ENCODE results near the gene CRNN.

The CRNN gene

GRCh38 chr1:152413909-152414308 is at the start of gene CRNN:
TSS of gene CRNN (minus strand) at chr1:152414263. CDS start at chr1:152412233, 2,030 bp downstream.
- TF ChIP-seq EZH2 (IDR thresholded peaks at IDR 0.05) (no peak), POLR2AphosphoS5 (IDR thresholded peaks at IDR 0.05; ENCODE audit: borderline replicate concordance, low read depth, low read length) (no peak), FOXP2 (optimal IDR thresholded peaks at IDR 0.05; ENCODE audit: control extremely low read depth, extremely low read length, insufficient read depth) (no peak)
- DNase-seq (ENCODE audit: low read depth, low spot score): no peak
- no peak within 1 kb of the TSS for H3K9ac ChIP-seq (ENCODE audit: insufficient read length)
- H3K27ac ChIP-seq: no peak within 1 kb of the TSS
- no peaks in the 10 kb centered on the region for H3K9me3 ChIP-seq (ENCODE audit: low read depth, low read length)
- H3K36me3 ChIP-seq (ENCODE audit: insufficient read depth, low read length): no peaks in the 10 kb centered on the region
- H3K4me3 ChIP-seq: no peak within 1 kb of the TSS

DNA sequence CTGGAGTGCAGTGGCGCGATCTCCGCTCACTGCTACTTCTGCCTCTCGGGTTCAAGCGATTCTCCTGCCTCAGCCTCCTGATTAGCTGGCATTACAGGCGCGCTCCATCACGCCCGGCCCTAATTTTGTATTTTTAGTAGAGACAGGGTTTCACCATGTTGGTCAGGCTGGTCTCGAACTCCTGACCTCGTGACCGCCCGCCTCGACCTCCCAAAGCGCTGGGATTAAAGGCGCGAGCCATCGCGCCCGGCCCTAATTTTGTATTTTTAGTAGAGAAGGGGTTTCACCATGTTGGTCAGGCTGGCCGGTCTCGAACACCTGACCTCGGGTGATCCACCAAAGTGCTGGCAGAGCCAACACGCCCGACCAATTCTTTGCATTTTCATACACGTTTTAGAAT is 48.6 kb upstream of the CRNN start:
- no peaks in the 10 kb centered on the region for H3K9me3 ChIP-seq (ENCODE audit: low read depth, low read length)
- no peak for TF ChIP-seq EZH2 (IDR thresholded peaks at IDR 0.05)
- TF ChIP-seq POLR2AphosphoS5 (IDR thresholded peaks at IDR 0.05; ENCODE audit: borderline replicate concordance, low read depth, low read length): no peak
- TF ChIP-seq FOXP2 (optimal IDR thresholded peaks at IDR 0.05; ENCODE audit: control extremely low read depth, extremely low read length, insufficient read depth): no peak

GRCh38 chr1:152461544-152461943 is 47.5 kb upstream of the CRNN start:
- TF ChIP-seq POLR2AphosphoS5 (IDR thresholded peaks at IDR 0.05; ENCODE audit: borderline replicate concordance, low read depth, low read length) (no peak), EZH2 (IDR thresholded peaks at IDR 0.05) (no peak), FOXP2 (optimal IDR thresholded peaks at IDR 0.05; ENCODE audit: control extremely low read depth, extremely low read length, insufficient read depth) (no peak)
- H3K4me3 ChIP-seq: no peak overlapping the region
- no peak overlapping the region for H3K9ac ChIP-seq (ENCODE audit: insufficient read length)
- no peak overlapping the region for H3K27ac ChIP-seq
- H3K36me3 ChIP-seq (ENCODE audit: insufficient read depth, low read length): no peaks in the 10 kb centered on the region
- DNase-seq (ENCODE audit: low read depth, low spot score): no peak
- H3K9me3 ChIP-seq (ENCODE audit: low read depth, low read length): no peaks in the 10 kb centered on the region

More for the DNA sequence above, 48.6 kb upstream of the CRNN start:
- Histone ChIP-seq H3K27ac (no peak overlapping the region), H3K36me3 (ENCODE audit: insufficient read depth, low read length) (no peaks in the 10 kb centered on the region), H3K9ac (ENCODE audit: insufficient read length) (no peak overlapping the region), H3K4me3 (no peak overlapping the region)
- DNase-seq (ENCODE audit: low read depth, low spot score): no peak

GRCh38 chr1:152460529-152460899 is 46.5 kb upstream of the CRNN start:
- H3K9ac ChIP-seq (ENCODE audit: insufficient read length): no peak overlapping the region
- H3K36me3 ChIP-seq (ENCODE audit: insufficient read depth, low read length): no peaks in the 10 kb centered on the region
- H3K9me3 ChIP-seq (ENCODE audit: low read depth, low read length): no peaks in the 10 kb centered on the region
- no peak overlapping the region for H3K4me3 ChIP-seq
- H3K27ac ChIP-seq: no peak overlapping the region
- TF ChIP-seq FOXP2 (optimal IDR thresholded peaks at IDR 0.05; ENCODE audit: control extremely low read depth, extremely low read length, insufficient read depth) (no peak), POLR2AphosphoS5 (IDR thresholded peaks at IDR 0.05; ENCODE audit: borderline replicate concordance, low read depth, low read length) (no peak), EZH2 (IDR thresholded peaks at IDR 0.05) (no peak)
- DNase-seq (ENCODE audit: low read depth, low spot score): no peak

DNA sequence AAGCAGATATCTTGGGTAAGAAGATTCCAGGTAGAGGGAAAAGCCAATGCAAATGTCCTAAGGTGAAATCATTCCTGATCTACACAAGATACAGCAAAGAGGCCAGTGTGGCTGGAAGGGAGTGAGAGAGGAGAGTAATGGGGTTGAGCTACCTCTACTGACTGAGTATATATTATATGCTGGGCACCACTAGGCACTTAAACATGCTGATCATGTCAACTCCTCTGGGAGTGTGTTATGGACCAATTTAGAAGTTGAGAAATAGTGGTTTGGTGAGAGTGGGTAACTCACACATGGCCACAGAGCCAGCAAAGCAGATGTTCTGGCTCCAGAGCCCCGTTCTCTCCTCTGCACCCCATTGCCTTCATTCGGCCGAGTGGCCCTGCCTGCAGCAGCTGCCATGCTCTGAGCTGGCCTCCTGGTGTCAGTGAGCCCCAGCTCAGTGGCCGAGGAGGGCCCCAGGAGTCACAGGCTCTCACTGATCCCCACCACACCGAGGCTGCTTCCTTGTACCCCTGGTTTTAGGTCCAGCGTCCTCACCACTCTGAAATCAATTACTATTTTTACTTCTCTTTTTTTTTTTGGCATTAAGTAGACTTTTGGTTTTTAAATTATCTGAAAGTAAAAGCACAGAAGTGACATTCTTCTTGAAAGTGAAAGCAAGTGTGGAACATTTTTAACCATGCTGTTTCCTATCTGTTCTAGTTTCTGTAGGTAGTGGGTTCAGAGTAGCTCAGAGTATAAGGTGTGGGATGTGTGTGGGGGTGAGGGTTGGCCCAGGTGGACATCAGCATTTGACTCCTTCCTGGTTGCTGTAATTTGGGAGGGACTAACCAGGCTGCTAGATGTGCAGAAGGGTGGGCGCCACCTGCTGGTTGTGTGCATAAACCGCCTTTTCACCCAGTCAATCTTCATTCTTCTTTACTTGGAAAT is 45.8 kb upstream of the CRNN start:
- no peak overlapping the region for H3K4me3 ChIP-seq
- no peak overlapping the region for H3K9ac ChIP-seq (ENCODE audit: insufficient read length)
- no peak overlapping the region for H3K27ac ChIP-seq
- no peaks in the 10 kb centered on the region for H3K9me3 ChIP-seq (ENCODE audit: low read depth, low read length)
- no peak for TF ChIP-seq POLR2AphosphoS5 (IDR thresholded peaks at IDR 0.05; ENCODE audit: borderline replicate concordance, low read depth, low read length)
- TF ChIP-seq EZH2 (IDR thresholded peaks at IDR 0.05): no peak
- TF ChIP-seq FOXP2 (optimal IDR thresholded peaks at IDR 0.05; ENCODE audit: control extremely low read depth, extremely low read length, insufficient read depth): no peak
- DNase-seq (ENCODE audit: low read depth, low spot score): no peak
- H3K36me3 ChIP-seq (ENCODE audit: insufficient read depth, low read length): no peaks in the 10 kb centered on the region

- DNase-seq (ENCODE audit: low read depth, low spot score): no peak
- no peaks in the 10 kb centered on the region for H3K36me3 ChIP-seq (ENCODE audit: insufficient read depth, low read length)
- no peak overlapping the region for H3K4me3 ChIP-seq
- no peak for TF ChIP-seq POLR2AphosphoS5 (IDR thresholded peaks at IDR 0.05; ENCODE audit: borderline replicate concordance, low read depth, low read length)
- no peak for TF ChIP-seq EZH2 (IDR thresholded peaks at IDR 0.05)
- H3K9ac ChIP-seq (ENCODE audit: insufficient read length): no peak overlapping the region
- no peak overlapping the region for H3K27ac ChIP-seq
- H3K9me3 ChIP-seq (ENCODE audit: low read depth, low read length): no peaks in the 10 kb centered on the region
These were observed 44.5 kb upstream of the CRNN start for GRCh38 chr1:152458384-152459185.

DNA sequence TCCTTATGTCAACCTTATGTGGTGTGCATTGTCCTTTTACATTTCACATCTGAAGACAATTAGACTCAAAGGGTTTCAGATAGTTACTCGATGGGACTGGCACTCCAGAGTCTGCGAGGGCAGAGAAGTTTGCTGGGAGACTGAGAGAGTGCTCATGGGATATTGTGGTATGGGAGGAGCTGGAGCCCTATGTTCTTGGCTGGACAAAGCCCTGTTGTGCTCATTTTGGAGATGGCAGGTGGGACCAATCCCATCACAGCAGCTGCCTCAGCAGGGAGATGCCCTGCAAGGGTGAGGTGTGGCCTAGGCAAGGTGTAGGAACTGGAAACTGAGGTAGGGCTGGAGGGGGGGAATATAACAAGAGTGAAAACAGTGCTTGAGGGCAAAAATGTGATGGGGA is 43.5 kb upstream of the CRNN start:
- no peaks in the 10 kb centered on the region for H3K36me3 ChIP-seq (ENCODE audit: insufficient read depth, low read length)

DNA sequence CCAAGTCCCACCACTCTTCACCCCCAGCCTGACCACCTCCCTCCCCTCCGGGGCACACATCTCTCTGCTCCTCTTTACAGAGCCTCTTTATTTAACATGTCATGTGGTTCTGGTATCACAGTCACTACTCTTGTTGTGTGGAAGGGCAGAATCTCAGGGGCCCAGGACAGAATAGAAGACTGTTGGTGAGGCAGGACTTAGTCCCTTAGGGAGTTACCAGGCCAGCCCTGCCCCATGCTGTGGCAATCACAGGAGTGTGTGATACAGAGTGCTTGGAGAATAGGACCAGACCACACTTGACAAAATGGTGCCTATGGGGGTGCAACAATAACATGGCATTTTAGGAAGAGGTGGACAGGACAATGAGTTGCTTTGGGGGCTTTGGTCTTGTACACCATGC is 43.0 kb upstream of the CRNN start:
- H3K4me3 ChIP-seq: no peak overlapping the region
- no peak for TF ChIP-seq EZH2 (IDR thresholded peaks at IDR 0.05)
- no peak for TF ChIP-seq FOXP2 (optimal IDR thresholded peaks at IDR 0.05; ENCODE audit: control extremely low read depth, extremely low read length, insufficient read depth)
- no peak for TF ChIP-seq POLR2AphosphoS5 (IDR thresholded peaks at IDR 0.05; ENCODE audit: borderline replicate concordance, low read depth, low read length)
- H3K27ac ChIP-seq: no peak overlapping the region
- H3K9ac ChIP-seq (ENCODE audit: insufficient read length): no peak overlapping the region
- H3K36me3 ChIP-seq (ENCODE audit: insufficient read depth, low read length): no peaks in the 10 kb centered on the region
- DNase-seq (ENCODE audit: low read depth, low spot score): no peak
- no peaks in the 10 kb centered on the region for H3K9me3 ChIP-seq (ENCODE audit: low read depth, low read length)

More for the DNA sequence above, 43.5 kb upstream of the CRNN start:
- DNase-seq (ENCODE audit: low read depth, low spot score): no peak
- no peaks in the 10 kb centered on the region for H3K9me3 ChIP-seq (ENCODE audit: low read depth, low read length)
- TF ChIP-seq POLR2AphosphoS5 (IDR thresholded peaks at IDR 0.05; ENCODE audit: borderline replicate concordance, low read depth, low read length) (no peak), EZH2 (IDR thresholded peaks at IDR 0.05) (no peak), FOXP2 (optimal IDR thresholded peaks at IDR 0.05; ENCODE audit: control extremely low read depth, extremely low read length, insufficient read depth) (no peak)
- no peak overlapping the region for H3K9ac ChIP-seq (ENCODE audit: insufficient read length)
- no peak overlapping the region for H3K4me3 ChIP-seq
- no peak overlapping the region for H3K27ac ChIP-seq

Measured in SK-N-MC (cell line).